KBM-7 (cell line): ENCODE data around the gene MDFI.

Source experiments
- DNase-seq: peaks from one replicate; pipeline ENCODE4 v3.0.0-alpha.2; 2015
- in situ Hi-C: fragments of 300-500 bp; cut with MboI; formaldehyde crosslinking; loops from 2 replicates; pipeline ENCODE4 v1.14.3; 2020; ENCODE audit warnings: low sequenced_read_pairs, low pct_unique_long_range_greater_than_20kb, mixed read lengths

MDFI gene

DNA sequence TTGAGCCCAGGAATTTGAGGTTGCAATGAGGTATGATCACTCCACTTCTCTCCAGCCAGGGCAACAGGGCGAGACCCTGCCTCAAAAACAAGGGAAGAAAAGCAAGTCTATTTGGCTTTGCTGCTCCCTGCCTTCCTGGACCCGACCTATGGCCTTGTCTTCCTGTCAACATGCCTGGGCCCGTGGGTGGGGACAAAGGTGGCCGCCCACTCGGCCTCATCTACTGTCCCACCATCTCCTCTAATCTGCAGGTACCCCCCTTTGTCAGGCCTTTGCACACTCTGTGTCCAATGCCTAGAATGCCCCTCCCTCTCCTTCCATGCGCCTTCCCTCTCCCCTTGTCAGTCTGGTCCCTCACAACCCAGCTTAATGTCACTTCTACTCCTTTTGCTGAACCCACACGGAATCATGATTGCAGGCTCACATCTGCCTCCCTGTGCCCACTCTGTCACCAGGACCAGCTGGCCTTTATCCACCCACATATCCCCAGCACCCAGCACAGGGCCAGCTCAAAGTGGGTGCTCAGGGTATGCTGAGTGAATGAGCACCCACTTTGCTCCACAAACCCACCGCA lies 40.3 kb downstream of the MDFI start:
- in situ Hi-C loops: loop anchor here (10.0 kb wide), 1 partner anchor 304 kb away; no protein-coding TSS in a partner anchor

DNA sequence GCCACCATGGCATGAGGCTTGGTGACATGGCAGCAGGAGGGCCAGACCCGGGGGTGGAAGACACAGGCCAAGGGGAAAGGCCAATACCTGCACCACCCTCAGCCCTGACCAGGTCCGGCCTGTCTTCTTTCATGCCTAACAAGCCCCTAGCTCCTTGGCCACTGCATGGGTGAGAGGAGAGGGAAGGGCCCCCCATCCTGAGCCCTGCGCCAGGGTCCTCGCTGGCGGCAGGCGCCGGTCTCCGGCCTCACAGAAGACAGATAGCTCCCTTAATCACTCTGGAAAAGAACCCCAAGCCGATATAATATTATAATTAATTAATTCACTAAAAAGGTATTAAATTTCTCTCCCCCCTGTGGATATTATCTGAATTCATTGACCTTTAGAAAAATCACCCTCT lies 41.4 kb downstream of the MDFI start:
- no peak for DNase-seq
- in situ Hi-C loops: loop anchor here (10.0 kb wide), 1 partner anchor 305 kb away; no protein-coding TSS in a partner anchor

More for the DNA sequence above, 40.3 kb downstream of the MDFI start:
- no peak for DNase-seq

GRCh38 chr6:41680182-41680965 lies 42.1 kb downstream of the MDFI start:
- in situ Hi-C loops: no loop called here
- no peak for DNase-seq

DNA sequence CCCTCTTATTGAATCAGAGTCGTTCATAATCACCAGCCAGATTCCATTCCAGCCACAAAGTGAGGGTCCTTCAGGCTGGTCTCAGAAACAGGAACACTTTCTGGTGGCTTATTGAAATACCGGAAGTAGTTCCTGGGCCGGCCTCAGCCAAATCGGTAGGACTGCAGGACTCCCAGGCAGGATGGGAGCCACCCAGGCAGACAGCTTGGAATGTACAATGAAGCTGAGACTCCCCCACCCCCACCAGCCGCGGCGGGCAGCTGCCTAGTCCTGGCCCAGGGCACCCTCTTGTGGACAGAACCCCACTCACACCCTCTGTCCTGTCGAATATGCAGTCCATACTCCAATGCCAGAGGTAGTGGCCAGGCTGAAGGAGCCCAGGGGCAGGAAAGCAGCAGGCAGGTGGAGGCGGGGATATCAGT lies 43.8 kb downstream of the MDFI start:
- in situ Hi-C loops: no loop called here
- DNase-seq: peak; percentile 89

- in situ Hi-C loops: no loop called here
- no peak for DNase-seq
Observed at GRCh38 chr6:41682497-41683272, 44.4 kb downstream of the MDFI start.

DNA sequence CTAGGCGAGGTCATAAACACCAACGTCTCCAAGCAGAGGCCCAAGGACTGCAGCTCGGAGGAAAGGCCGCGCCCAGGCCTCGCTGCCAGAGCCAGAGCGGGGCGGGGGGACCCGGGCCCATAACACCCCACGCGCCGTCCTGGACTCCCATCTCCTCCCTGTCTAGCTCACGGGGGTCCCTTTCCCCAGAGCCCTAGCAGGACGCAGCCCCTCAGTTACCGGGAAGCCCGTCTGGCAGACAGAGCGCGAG lies 44.9 kb downstream of the MDFI start:
- in situ Hi-C loops: no loop called here
- no peak for DNase-seq

DNA sequence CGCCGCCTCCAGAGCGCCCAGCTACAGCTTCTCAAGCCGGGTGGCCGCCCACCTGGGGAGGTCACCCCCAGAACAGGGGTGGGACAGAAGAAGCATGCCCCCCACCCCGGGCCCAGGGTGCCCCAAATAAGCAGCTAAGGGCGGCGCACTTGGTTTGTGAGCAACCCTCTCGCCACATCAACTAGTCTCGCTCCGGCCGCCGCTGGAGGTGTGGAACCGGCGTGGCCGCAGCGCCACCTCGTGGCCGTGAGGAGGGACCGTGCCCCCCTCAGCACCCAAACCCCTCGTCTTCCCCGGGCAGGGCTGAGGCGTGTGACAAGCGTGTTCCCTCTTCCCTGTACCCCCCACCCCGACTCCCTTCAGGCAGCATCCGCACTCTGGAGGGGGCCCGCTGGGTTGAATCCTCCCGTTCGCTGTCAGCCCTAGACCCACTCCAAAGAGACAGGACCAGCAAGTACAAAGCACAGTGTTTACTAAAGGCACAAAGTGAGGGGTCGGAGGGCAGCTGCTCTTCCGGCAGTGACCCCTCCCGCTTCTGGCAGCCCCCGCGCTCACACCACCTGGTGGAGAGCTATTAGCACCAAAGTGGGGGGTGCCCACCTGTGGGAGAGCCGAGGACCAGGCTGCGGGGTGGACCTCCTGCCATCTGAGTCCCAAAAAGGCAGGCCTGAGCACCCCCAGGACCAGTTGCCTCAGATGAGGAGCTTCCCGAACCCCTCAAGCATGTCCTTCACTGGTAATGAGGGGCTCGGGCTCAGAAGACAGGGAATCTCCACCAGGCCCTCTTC lies 45.4 kb downstream of the MDFI start:
- peak; percentile 74 for DNase-seq
- in situ Hi-C loops: no loop called here

GRCh38 chr6:41684311-41685180 lies 46.3 kb downstream of the MDFI start:
- in situ Hi-C loops: no loop called here
- no peak for DNase-seq

- DNase-seq: no peak
- in situ Hi-C loops: no loop called here
Observed at GRCh38 chr6:41685641-41686380, 47.5 kb downstream of the MDFI start.

DNA sequence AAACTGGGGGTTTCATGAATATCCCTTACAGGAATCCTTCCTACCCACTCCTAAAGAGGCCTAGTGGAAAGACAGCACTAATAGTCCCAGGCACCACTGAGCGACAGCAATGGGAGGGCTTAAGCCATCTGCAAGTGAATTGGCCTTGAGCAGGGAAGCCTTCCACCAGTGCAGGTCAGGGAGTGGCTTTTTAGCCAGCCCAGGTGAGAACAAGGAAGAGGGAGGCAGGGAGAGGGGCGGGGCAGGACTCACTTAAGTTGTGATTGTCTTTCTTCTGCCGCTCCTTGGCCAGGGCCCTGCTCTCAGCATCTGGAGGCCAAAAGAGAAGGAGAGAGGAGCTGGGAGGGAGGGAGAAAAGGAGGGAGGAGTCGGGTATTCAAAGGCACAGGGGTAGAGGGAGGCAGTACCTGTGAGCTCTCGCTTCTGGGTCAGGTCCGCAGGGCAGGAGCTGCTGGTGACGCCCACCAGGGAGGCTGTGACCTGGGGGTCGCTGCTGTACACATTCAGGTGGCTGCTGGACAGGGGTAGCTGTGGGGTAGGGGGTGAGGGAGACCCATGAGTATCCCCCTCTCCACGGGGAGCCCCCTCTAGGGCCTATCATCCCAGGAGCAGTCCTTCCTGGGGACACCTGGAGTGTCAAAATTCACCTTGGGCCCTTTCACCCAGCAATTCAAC lies 49.4 kb downstream of the MDFI start:
- in situ Hi-C loops: no loop called here
- DNase-seq: no peak

GRCh38 chr6:41688256-41688965 lies 50.1 kb downstream of the MDFI start:
- in situ Hi-C loops: no loop called here
- no peak for DNase-seq

- in situ Hi-C loops: no loop called here
- DNase-seq: no peak
Observed at GRCh38 chr6:41689171-41690008, 51.1 kb downstream of the MDFI start.

DNA sequence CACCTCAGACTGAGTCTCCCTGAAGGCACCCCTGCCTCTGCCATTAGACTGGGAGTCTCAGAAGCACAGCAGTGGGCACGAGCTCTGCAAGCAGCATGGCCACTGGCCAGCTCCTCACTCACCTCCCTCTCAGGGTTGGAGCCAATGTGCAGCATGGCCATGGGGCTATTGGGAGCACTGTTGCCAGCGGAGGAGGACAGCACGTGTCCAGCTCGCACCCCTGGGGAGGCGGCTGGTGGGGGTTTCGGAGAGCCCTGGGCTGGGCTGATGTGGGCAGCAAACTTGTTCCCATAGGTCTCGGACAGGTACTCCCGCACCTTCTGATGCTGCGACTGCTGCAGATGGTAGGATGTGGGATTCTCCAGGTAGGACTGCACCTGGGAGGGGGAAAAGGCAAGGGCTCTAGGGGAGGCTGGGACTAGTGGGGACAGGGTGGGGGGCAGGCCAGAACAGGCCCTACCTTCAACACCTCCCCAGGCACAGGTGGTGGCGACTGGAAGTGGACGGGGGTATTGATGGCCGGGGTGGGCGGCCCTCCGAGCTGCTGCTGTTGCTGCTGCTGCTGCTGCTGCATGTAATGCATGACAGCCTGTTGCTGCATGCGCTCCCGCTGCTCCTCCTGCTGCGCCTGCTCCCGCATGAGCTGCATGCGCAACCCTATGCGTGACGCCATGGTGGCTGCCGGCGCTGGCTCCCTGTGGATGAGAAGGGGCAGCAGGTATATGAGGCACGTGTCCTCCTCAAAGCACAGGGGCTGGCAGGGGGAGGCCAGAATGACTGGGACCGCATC lies 52.5 kb downstream of the MDFI start:
- in situ Hi-C loops: no loop called here
- DNase-seq: no peak

DNA sequence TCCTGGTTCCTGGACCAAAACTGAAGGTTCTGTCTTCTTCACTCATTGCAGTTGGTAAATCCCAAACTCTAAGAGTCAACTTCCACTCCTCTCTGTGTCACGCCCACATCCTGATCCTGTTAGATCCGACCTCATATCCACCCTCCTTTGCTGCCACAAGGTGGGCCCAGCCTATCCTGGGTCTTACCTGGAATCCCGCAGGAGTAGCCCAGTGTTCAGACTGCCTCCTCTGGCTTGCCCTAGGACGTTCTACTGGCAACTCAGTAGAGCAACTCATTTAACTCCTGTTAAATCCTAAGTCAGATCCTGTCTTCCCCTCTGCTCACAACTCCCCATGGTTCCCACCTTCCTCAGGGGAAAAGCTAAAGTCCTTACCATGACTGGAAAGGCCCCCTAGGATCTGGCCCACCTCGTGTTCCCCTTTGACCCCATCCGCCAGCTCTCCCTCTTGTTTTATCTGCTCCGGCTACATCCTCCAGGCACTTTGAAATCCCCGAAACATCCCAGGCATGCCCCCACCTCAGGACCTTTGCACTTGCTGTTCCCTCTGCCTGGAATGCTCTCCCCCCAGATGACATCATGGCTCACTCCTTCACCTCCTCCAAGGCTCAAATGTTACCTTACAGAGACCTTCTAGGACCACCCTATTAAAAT lies 53.3 kb downstream of the MDFI start:
- in situ Hi-C loops: no loop called here
- no peak for DNase-seq

DNA sequence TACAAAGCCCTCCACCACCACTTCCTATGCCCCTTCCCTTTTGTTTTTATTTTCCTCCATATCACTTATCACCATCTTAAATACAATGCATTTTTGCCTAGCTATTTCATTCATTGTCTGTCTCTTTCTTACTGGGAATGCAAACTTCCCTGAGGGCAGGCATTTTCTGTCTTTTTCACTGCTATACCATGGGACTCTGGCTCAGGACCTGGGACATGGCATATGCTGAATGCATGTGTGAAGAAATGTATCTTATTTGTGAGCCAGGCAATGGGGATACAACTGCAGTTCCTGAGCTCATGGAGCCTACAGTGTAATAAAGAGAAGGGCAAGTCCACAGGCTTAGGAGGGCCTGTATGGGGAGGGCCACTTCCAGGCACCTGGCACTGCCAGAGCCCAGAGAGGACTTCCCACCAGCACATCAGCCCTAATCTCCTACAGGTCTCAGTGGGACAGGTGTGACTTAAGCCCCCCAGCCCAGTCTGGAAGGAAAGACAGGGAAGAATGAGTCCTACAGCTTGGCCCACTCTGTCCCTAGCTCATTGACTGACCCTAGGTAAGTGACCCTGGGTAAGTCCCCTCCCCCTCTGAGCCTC lies 53.9 kb downstream of the MDFI start:
- in situ Hi-C loops: no loop called here
- DNase-seq: no peak
